ENCODE measurements around the gene CHST15. TPM values are rescaled to one million over a fixed set of nuclear protein-coding genes. Genes with fewer than 3 reads are reported as not detected.

CHST15 gene
- total and polyA plus RNA-seq, 2 of the 8 experiments (the other 6 are each of a cell fraction or from before 2014, with no cell fraction given), result 8.8 to 9.1 TPM

GRCh38 chr10:123993534-123994416 is 99.6 kb downstream of the CHST15 start:
- 84% methylated on average over 16 of the region's 17 CpGs; no CpG with 5 or more reads in 1 of the 2 experiments for WGBS, 2 experiments (ENCODE audit: extremely low coverage in 1 of 2, insufficient coverage in 1 of 2, insufficient read length in 1 of 2, insufficient replicate concordance in 2 of 2, low coverage in 1 of 2, low lambda C conversion rate in 2 of 2, missing lambda C conversion rate in 1 of 2)
- ChIA-PET POLR2A (ENCODE audit: partially characterized antibody) (interaction anchor here (1.0 to 1.1 kb wide), 2 partner anchors 24 to 138 kb away, joined by 3 read pairs; no protein-coding TSS in a partner anchor), CTCF (ENCODE audit: partially characterized antibody) (interaction anchor here (0.6 to 5.4 kb wide), 71 partner anchors 8 to 435 kb away, joined by 3 to 79 read pairs (median 5); partner anchors contain the start of gene OAT)
- Histone ChIP-seq H4K91ac (replicated peaks; ENCODE audit: insufficient read length, low read length) (no peak overlapping the region), H2AFZ (ENCODE audit: low read length) (0 out of 2 replicates have a peak overlapping the region, but pooled peaks have one; percentile 19), H2BK120ac (replicated peaks; ENCODE audit: low read depth, low read length) (no peak overlapping the region), H3K27me3 (replicated peaks in 1 of 4; ENCODE audit: control insufficient read depth in 3 of 4, extremely low read depth in 1 of 4, insufficient read depth in 3 of 4, low read length in 3 of 4) (peaks cover 0 to 14% (median 10%) of the 10 kb centered on the region in 4 experiments; a peak in 6 of 7 replicates), H3K14ac (ENCODE audit: insufficient read length) (no peak overlapping the region), H3K4me3 (ENCODE audit: extremely low read depth in 1 of 4, insufficient read depth in 2 of 4, low read depth in 3 of 4, low read length in 4 of 4) (peak overlapping the region in 1 of 4 experiments; percentile 59; a peak in 3 of 8 replicates), H3K56ac (replicated peaks; ENCODE audit: insufficient read length, low read depth, low read length) (no peak overlapping the region), H3K4me2 (ENCODE audit: insufficient read depth in 1 of 2, low read depth in 2 of 2, low read length in 2 of 2) (peak overlapping the region; percentile 73 to 75; a peak in 3 of 4 replicates), H4K8ac (ENCODE audit: extremely low read depth, insufficient read depth, low read length) (no peak overlapping the region), H3K79me1 (ENCODE audit: low read depth, low read length) (no peaks in the 10 kb centered on the region), H2AK5ac (ENCODE audit: low read depth, low read length) (no peak overlapping the region), H2BK20ac (ENCODE audit: low read length) (no peak overlapping the region), H2BK12ac (ENCODE audit: low read depth, low read length) (no peak overlapping the region; the same call in 1 of the 2 replicates), H2BK15ac (ENCODE audit: low read length) (no peak overlapping the region), H3K23me2 (ENCODE audit: low read depth, low read length) (peaks cover 5% of the 10 kb centered on the region; the same call in 1 of the 2 replicates), H2BK5ac (ENCODE audit: low read depth, low read length) (no peak overlapping the region), H4K20me1 (replicated peaks in 1 of 2; ENCODE audit: control insufficient read depth in 1 of 2, insufficient read depth in 2 of 2, low read length in 2 of 2) (no peaks in the 10 kb centered on the region), H3K27ac (ENCODE audit: low read depth, low read length) (no peak overlapping the region), H3K9me3 (ENCODE audit: insufficient read depth in 2 of 2, low read depth in 1 of 2, low read length in 1 of 2) (no peaks in the 10 kb centered on the region), H3K79me2 (ENCODE audit: control insufficient read depth in 1 of 2, insufficient read depth in 2 of 2, low read length in 2 of 2) (no peaks in the 10 kb centered on the region), H3K36me3 (ENCODE audit: control insufficient read depth in 2 of 4, insufficient read depth in 4 of 4, low read length in 3 of 4) (no peaks in the 10 kb centered on the region), H3K4ac (replicated peaks; ENCODE audit: insufficient read length, low read depth, low read length) (no peak overlapping the region), H3K9ac (replicated peaks in 1 of 4; ENCODE audit: extremely low read depth in 1 of 4, low read depth in 3 of 4, low read length in 3 of 4) (no peak overlapping the region), H3K23ac (ENCODE audit: insufficient read length) (no peak overlapping the region), H3K18ac (ENCODE audit: extremely low read depth, low read length) (no peak overlapping the region), H3K4me1 (replicated peaks in 1 of 4; ENCODE audit: control insufficient read depth in 3 of 4, insufficient read depth in 4 of 4, low read length in 3 of 4) (peaks cover 0 to 10% (median 3%) of the 10 kb centered on the region in 4 experiments; a peak in 5 of 7 replicates), H4K5ac (ENCODE audit: insufficient read length, low read depth, low read length) (no peak overlapping the region)
- no peak for FAIRE-seq
- DNase-seq (ENCODE audit: low read depth in 1 of 2, low spot score in 2 of 2), result no peak
- TF ChIP-seq CTCF (IDR thresholded peaks at IDR 0.05; ENCODE audit: control extremely low read depth in 1 of 3, insufficient read depth in 1 of 3, low read depth in 1 of 3, low read length in 3 of 3) (no peak), E2F6 (IDR thresholded peaks at IDR 0.05) (no peak), SAP30 (IDR thresholded peaks at IDR 0.05; ENCODE audit: insufficient read depth, insufficient replicate concordance, low read length) (no peak), RNF2 (IDR thresholded peaks at IDR 0.05; ENCODE audit: borderline replicate concordance, low read depth, low read length, missing control alignments, poor library complexity, severe bottlenecking) (no peak), EGR1 (IDR thresholded peaks at IDR 0.05; ENCODE audit: borderline replicate concordance, low read depth, low read length) (no peak), BRCA1 (IDR thresholded peaks at IDR 0.05; ENCODE audit: low read depth, low read length) (no peak), POLR2AphosphoS5 (IDR thresholded peaks at IDR 0.05; ENCODE audit: low read depth, low read length) (no peak)
